Endometrial microvascular endothelial cells (primary cell): ENCODE results near the gene BAX. TPM values are rescaled to one million over a fixed set of nuclear protein-coding genes. Genes with fewer than 3 reads are reported as not detected.
"Not testable (repeated sequence)": the region's sequence is repeated elsewhere in the genome, so short reads cannot be mapped to it uniquely, and the experiment has no call there.

Experiments
- in situ Hi-C: cut with HindIII; loops from 2 replicates; pipeline ENCODE4 v1.10.0; 2017; ENCODE audit warnings: low sequenced_read_pairs, low pct_unique_long_range_greater_than_20kb; ENCODE audit errors: inconsistent ontology term
- total RNA-seq: library from RNA; depleted of rRNA; stranded (reverse); fragments of >200 nt; gene quantifications from one replicate; pipeline ENCODE4 v1.2.3, GENCODE V29; 2015; ENCODE audit errors: inconsistent ontology term

The BAX gene
- total RNA-seq = 149 TPM

GRCh38 chr19:48954595-48955307 is at the start of gene BAX:
TSS of gene BAX (plus strand) at chr19:48954875. CDS start at chr19:48954929, 54 bp downstream.
- in situ Hi-C loops = no loop called here

GRCh38 chr19:48905664-48906063 is 49.0 kb upstream of the BAX start:
- in situ Hi-C loops = no loop called here

GRCh38 chr19:48906324-48906723 is 48.4 kb upstream of the BAX start:
- in situ Hi-C loops = no loop called here

- in situ Hi-C loops = no loop called here
Measured at GRCh38 chr19:48907671-48908070, 47.0 kb upstream of the BAX start.

- in situ Hi-C loops = not testable (repeated sequence)
Measured at GRCh38 chr19:48909424-48910077, 45.1 kb upstream of the BAX start.

- in situ Hi-C loops = no loop called here
Measured at GRCh38 chr19:48910803-48911202, 43.9 kb upstream of the BAX start.

GRCh38 chr19:48913114-48913889 is 41.4 kb upstream of the BAX start:
- in situ Hi-C loops = no loop called here

- in situ Hi-C loops = no loop called here
Measured at GRCh38 chr19:48914181-48914580, 40.5 kb upstream of the BAX start.

- in situ Hi-C loops = no loop called here
Measured at GRCh38 chr19:48915757-48916156, 38.9 kb upstream of the BAX start.

GRCh38 chr19:48918071-48918470 is 36.6 kb upstream of the BAX start:
- in situ Hi-C loops = no loop called here

GRCh38 chr19:48918801-48919247 is 35.9 kb upstream of the BAX start:
- in situ Hi-C loops = no loop called here

GRCh38 chr19:48919271-48919670 is 35.4 kb upstream of the BAX start:
- in situ Hi-C loops = not testable (repeated sequence)

- in situ Hi-C loops = no loop called here
Measured at GRCh38 chr19:48920949-48921348, 33.7 kb upstream of the BAX start.

- in situ Hi-C loops = no loop called here
Measured at GRCh38 chr19:48921721-48922500, 32.8 kb upstream of the BAX start.

- in situ Hi-C loops = no loop called here
Measured at GRCh38 chr19:48922548-48923490, 31.9 kb upstream of the BAX start.

GRCh38 chr19:48925240-48925843 is 29.3 kb upstream of the BAX start:
- in situ Hi-C loops = no loop called here

GRCh38 chr19:48925890-48926289 is 28.8 kb upstream of the BAX start:
- in situ Hi-C loops = not testable (repeated sequence)

- in situ Hi-C loops = no loop called here
Measured at GRCh38 chr19:48926909-48927308, 27.8 kb upstream of the BAX start.
